Mesenchymal stem cell (in vitro differentiated cells and primary cell): ENCODE results near the gene DYNC2H1.

ENCODE experiments used
- DNase-seq: peaks from one replicate; pipeline ENCODE4 v3.0.0-alpha.2; 2013
- H2AFZ ChIP-seq: one replicate; pipeline ENCODE4 v1.6.1; 2013; ENCODE audit warnings: low read depth, mild to moderate bottlenecking, control low read depth, inconsistent platforms, low read length, moderate library complexity
- H2AK5ac ChIP-seq: 2 replicates; pipeline ENCODE4 v1.6.1; 2013; ENCODE audit warnings: low read length, moderate library complexity, mild to moderate bottlenecking, inconsistent platforms; ENCODE audit not compliant: severe bottlenecking
- H2BK120ac ChIP-seq: one replicate; pipeline ENCODE4 v1.6.1; 2013; ENCODE audit warnings: low read depth, mild to moderate bottlenecking, inconsistent platforms, low read length, moderate library complexity
- H2BK12ac ChIP-seq, 2 experiments: one replicate each; pipeline ENCODE4 v1.6.1; 2013; ENCODE audit warnings: inconsistent platforms in 2 of 2, low read length in 2 of 2, mild to moderate bottlenecking in 2 of 2, moderate library complexity in 2 of 2, control low read depth in 1 of 2
- H2BK15ac ChIP-seq: one replicate; pipeline ENCODE4 v1.6.1; 2013; ENCODE audit warnings: mild to moderate bottlenecking, low read depth, inconsistent platforms; ENCODE audit not compliant: poor library complexity, severe bottlenecking
- H2BK5ac ChIP-seq: 2 replicates; pipeline ENCODE4 v1.6.1; 2013; ENCODE audit warnings: low read depth, mild to moderate bottlenecking, low read length, control low read depth, inconsistent platforms; ENCODE audit not compliant: poor library complexity, severe bottlenecking
- H3K14ac ChIP-seq, 2 experiments: one replicate each; pipeline ENCODE4 v1.6.1; 2013; ENCODE audit warnings: inconsistent platforms in 2 of 2, low read length in 2 of 2, control low read depth in 1 of 2, mild to moderate bottlenecking in 1 of 2, moderate library complexity in 1 of 2
- H3K18ac ChIP-seq, 2 experiments: one replicate each; pipeline ENCODE4 v1.6.1; 2013; ENCODE audit warnings: inconsistent platforms in 2 of 2, low read length in 2 of 2, control low read depth in 1 of 2, low read depth in 1 of 2, mild to moderate bottlenecking in 1 of 2
- H3K23ac ChIP-seq, 2 experiments: one replicate each; pipeline ENCODE4 v1.6.1; 2013; ENCODE audit warnings: inconsistent platforms in 2 of 2, low read length in 2 of 2, mild to moderate bottlenecking in 2 of 2, moderate library complexity in 2 of 2, control low read depth in 1 of 2
- H3K27ac ChIP-seq: 2 replicates; pipeline ENCODE4 v1.5.1; 2013; ENCODE audit warnings: mild to moderate bottlenecking, moderate library complexity, low read length, control low read depth, inconsistent platforms; ENCODE audit not compliant: poor library complexity, severe bottlenecking
- H3K27me3 ChIP-seq, 2 experiments: 2 replicates each; pipeline versions ENCODE4 v1.6.1 to v1.7.0; 2013; ENCODE audit warnings: low read length in 2 of 2, mild to moderate bottlenecking in 2 of 2, moderate library complexity in 2 of 2, control low read depth in 1 of 2, inconsistent platforms in 1 of 2; ENCODE audit not compliant: control insufficient read depth in 1 of 2, insufficient read depth in 1 of 2
- H3K36me3 ChIP-seq, 2 experiments: 2 replicates each; pipeline versions ENCODE4 v1.6.1 to v1.7.0; 2013; ENCODE audit warnings: low read length in 2 of 2, control low read depth in 1 of 2, inconsistent platforms in 1 of 2, low read depth in 1 of 2, mild to moderate bottlenecking in 1 of 2; ENCODE audit not compliant: insufficient read depth in 2 of 2, control insufficient read depth in 1 of 2
- H3K4ac ChIP-seq, 2 experiments: one replicate each; pipeline ENCODE4 v1.6.1; 2013; ENCODE audit warnings: inconsistent platforms in 2 of 2, low read length in 2 of 2, mild to moderate bottlenecking in 2 of 2, moderate library complexity in 2 of 2, control low read depth in 1 of 2, low read depth in 1 of 2
- H3K4me1 ChIP-seq: 2 replicates; pipeline ENCODE4 v1.6.1; 2013; ENCODE audit warnings: low read depth, low read length, control low read depth; ENCODE audit not compliant: control insufficient read depth, insufficient read depth
- H3K4me2 ChIP-seq: 2 replicates; pipeline ENCODE4 v1.6.1; 2013; ENCODE audit warnings: low read length, mild to moderate bottlenecking, inconsistent platforms; ENCODE audit not compliant: poor library complexity, severe bottlenecking
- H3K4me3 ChIP-seq, 2 experiments: 2 replicates each; pipeline versions ENCODE4 v1.5.1 to v1.7.0; 2013; ENCODE audit warnings: low read length in 2 of 2, mild to moderate bottlenecking in 2 of 2, control low read depth in 1 of 2, low read depth in 1 of 2; ENCODE audit not compliant: insufficient read depth in 1 of 2
- H3K79me1 ChIP-seq: replicated peaks from 2 replicates; pipeline ENCODE4 v1.6.1; 2013; ENCODE audit warnings: mild to moderate bottlenecking, control low read depth, low read length, inconsistent platforms; ENCODE audit not compliant: poor library complexity, severe bottlenecking
- H3K9ac ChIP-seq: 2 replicates; pipeline ENCODE4 v1.7.0; 2013; ENCODE audit warnings: mild to moderate bottlenecking, low read length, moderate library complexity
- H3K9me3 ChIP-seq: 2 replicates; pipeline ENCODE4 v1.7.0; 2013; ENCODE audit warnings: mild to moderate bottlenecking, low read length; ENCODE audit not compliant: control insufficient read depth
- H4K8ac ChIP-seq: one replicate; pipeline ENCODE4 v1.6.1; 2013; ENCODE audit warnings: inconsistent platforms, mild to moderate bottlenecking, low read length, moderate library complexity
- H4K91ac ChIP-seq: one replicate; pipeline ENCODE4 v1.6.1; 2013; ENCODE audit warnings: mild to moderate bottlenecking, low read length, inconsistent platforms
- WGBS: methylation state at CpG from one replicate; pipeline ENCODE4 v1.1.7; 2013; ENCODE audit warnings: mixed read lengths; 5-methylcytosine and 5-hydroxymethylcytosine counted together

DYNC2H1 gene

DNA sequence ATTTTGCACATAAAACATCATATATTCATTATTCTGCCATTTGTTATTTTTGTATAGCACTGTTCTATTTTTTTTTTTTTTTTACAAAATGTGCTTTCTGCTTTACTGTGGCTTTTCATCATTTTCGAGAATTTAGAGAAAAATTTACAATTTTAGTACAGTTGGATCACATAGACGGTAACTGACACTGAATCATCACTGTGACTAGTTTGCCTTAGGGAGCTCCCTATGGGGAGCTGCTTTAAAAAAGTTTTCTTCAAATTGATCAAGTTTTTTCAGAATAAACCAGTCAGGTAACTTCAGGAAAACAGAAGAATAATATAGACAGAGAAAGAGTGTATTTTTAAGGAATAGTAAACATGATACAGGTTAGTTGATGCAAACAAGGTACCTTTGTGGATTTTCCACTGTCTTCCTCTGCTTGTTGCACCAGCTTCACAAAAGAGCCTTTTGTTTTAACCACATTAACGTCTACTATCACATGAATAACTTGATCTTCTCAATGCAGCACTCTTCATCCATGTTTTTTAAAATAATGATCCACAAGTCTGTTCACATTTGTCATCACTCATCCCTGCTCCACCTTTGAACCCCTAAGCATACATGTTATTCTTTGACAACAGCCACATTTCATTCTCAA lies 327.0 kb downstream of the DYNC2H1 start:
- no peak overlapping the region for H3K9ac ChIP-seq
- peaks cover 0 to 31% of the 10 kb centered on the region in 2 experiments for H3K36me3 ChIP-seq
- no peaks in the 10 kb centered on the region for H3K27me3 ChIP-seq
- no peak overlapping the region for H2AK5ac ChIP-seq
- no peak overlapping the region for H3K14ac ChIP-seq
- H2BK120ac ChIP-seq: no peak overlapping the region
- H2BK12ac ChIP-seq: no peak overlapping the region
- no peak overlapping the region for H3K4me2 ChIP-seq
- H2AFZ ChIP-seq: no peak overlapping the region
- WGBS: over 99% methylated on average over 3 of the region's 3 CpGs
- no peak overlapping the region for H3K27ac ChIP-seq
- H3K9me3 ChIP-seq: no peaks in the 10 kb centered on the region
- H3K4me3 ChIP-seq: no peak overlapping the region
- no peaks in the 10 kb centered on the region for H3K4me1 ChIP-seq
- H4K8ac ChIP-seq: no peak overlapping the region
- no peak overlapping the region for H2BK5ac ChIP-seq
- H3K4ac ChIP-seq: no peak overlapping the region
- no peak overlapping the region for H3K23ac ChIP-seq
- no peak overlapping the region for H3K18ac ChIP-seq
- H3K79me1 ChIP-seq: no peaks in the 10 kb centered on the region
- no peak for DNase-seq
- H2BK15ac ChIP-seq: no peak overlapping the region
- no peak overlapping the region for H4K91ac ChIP-seq

GRCh38 chr11:103441021-103441420 lies 331.8 kb downstream of the DYNC2H1 start:
- H2BK120ac ChIP-seq: no peak overlapping the region
- H2BK15ac ChIP-seq: no peak overlapping the region
- H3K4ac ChIP-seq: no peak overlapping the region
- no peak overlapping the region for H4K8ac ChIP-seq
- no peak overlapping the region for H3K18ac ChIP-seq
- WGBS: 91% methylated on average over 3 of the region's 5 CpGs
- no peaks in the 10 kb centered on the region for H3K27me3 ChIP-seq
- H3K4me1 ChIP-seq: no peaks in the 10 kb centered on the region
- H2AK5ac ChIP-seq: no peak overlapping the region
- H3K79me1 ChIP-seq: no peaks in the 10 kb centered on the region
- H2BK12ac ChIP-seq: peak overlapping the region in 1 of 2 experiments; percentile 18
- no peak overlapping the region for H3K23ac ChIP-seq
- DNase-seq: no peak
- no peaks in the 10 kb centered on the region for H3K9me3 ChIP-seq
- H4K91ac ChIP-seq: no peak overlapping the region
- no peak overlapping the region for H2AFZ ChIP-seq
- H3K9ac ChIP-seq: no peak overlapping the region
- H3K4me2 ChIP-seq: no peak overlapping the region
- H3K4me3 ChIP-seq: no peak overlapping the region
- H3K27ac ChIP-seq: no peak overlapping the region
- no peak overlapping the region for H3K14ac ChIP-seq
- H3K36me3 ChIP-seq: peaks cover 0 to 27% of the 10 kb centered on the region in 2 experiments
- no peak overlapping the region for H2BK5ac ChIP-seq

GRCh38 chr11:103448966-103449365 lies 339.7 kb downstream of the DYNC2H1 start:
- peak overlapping the region in 1 of 2 experiments; percentile 34 for H3K18ac ChIP-seq
- H3K23ac ChIP-seq: no peak overlapping the region
- DNase-seq: no peak

GRCh38 chr11:103450241-103450640 lies 341.0 kb downstream of the DYNC2H1 start:
- Histone ChIP-seq H2BK12ac (no peak overlapping the region), H2BK5ac (no peak overlapping the region), H3K36me3 (no peaks in the 10 kb centered on the region), H2AK5ac (no peak overlapping the region), H3K4ac (no peak overlapping the region), H3K14ac (no peak overlapping the region), H3K4me3 (no peak overlapping the region), H3K4me1 (no peaks in the 10 kb centered on the region), H3K23ac (no peak overlapping the region), H4K91ac (no peak overlapping the region), H3K18ac (no peak overlapping the region), H4K8ac (no peak overlapping the region), H2AFZ (no peak overlapping the region), H3K79me1 (no peaks in the 10 kb centered on the region), H3K9ac (no peak overlapping the region), H3K27me3 (no peaks in the 10 kb centered on the region), H3K9me3 (no peaks in the 10 kb centered on the region), H3K27ac (no peak overlapping the region), H2BK15ac (no peak overlapping the region), H2BK120ac (no peak overlapping the region), H3K4me2 (no peak overlapping the region)
- peak; percentile 25 for DNase-seq
- 30% methylated on average over 2 of the region's 4 CpGs for WGBS

More at GRCh38 chr11:103448966-103449365, 339.7 kb downstream of the DYNC2H1 start:
- 79% methylated on average over 3 of the region's 3 CpGs for WGBS
- Histone ChIP-seq H3K4me1 (no peaks in the 10 kb centered on the region), H2AK5ac (no peak overlapping the region), H3K9me3 (no peaks in the 10 kb centered on the region), H3K36me3 (no peaks in the 10 kb centered on the region), H3K79me1 (no peaks in the 10 kb centered on the region), H3K4ac (peak overlapping the region in 1 of 2 experiments; percentile 41), H3K4me2 (no peak overlapping the region), H2BK15ac (no peak overlapping the region), H2BK120ac (no peak overlapping the region), H2AFZ (no peak overlapping the region), H3K4me3 (no peak overlapping the region), H2BK12ac (no peak overlapping the region), H3K27ac (no peak overlapping the region), H3K9ac (no peak overlapping the region), H3K27me3 (no peaks in the 10 kb centered on the region), H4K8ac (no peak overlapping the region), H2BK5ac (no peak overlapping the region), H4K91ac (no peak overlapping the region), H3K14ac (no peak overlapping the region)
